A549 (cell line): ENCODE results near the gene SP2. TPM values are rescaled to one million over a fixed set of nuclear protein-coding genes. Genes with fewer than 3 reads are reported as not detected.

Experiments used
- ATAC-seq, 2 experiments: fragments of 200-7000 bp in 1 of 2; fragments of >200 bp in 1 of 2; cut with Nextera tagmentation in 1 of 2; cut with Tn5 transposase in 1 of 2; 3 replicates each; pipeline versions ENCODE4 v1.8.0 to v1.9.1; 2018 to 2020; ENCODE audit warnings: mild to moderate bottlenecking in 1 of 2, moderate library complexity in 1 of 2
- CTCF ChIA-PET: fragments of 300-600 bp; sonication (Branson Sonifier 250); formaldehyde crosslinking; extraction: SDS; loops from one replicate; lab custom pipeline; 2021; ENCODE audit warnings: antibody characterized with exemption, inconsistent platforms; lab: Yijun Ruan, JAX
- POLR2A ChIA-PET: fragments of 350-600 bp; formaldehyde crosslinking; extraction: SDS; loops from one replicate; lab custom pipeline; 2021; ENCODE audit warnings: antibody characterized with exemption, inconsistent platforms; lab: Yijun Ruan, JAX
- DNase-seq, 2 experiments: peaks; one replicate each; pipeline versions ENCODE4 v3.0.0 to v3.0.0-alpha.2; 2011 to 2016; ENCODE audit warnings: low read depth in 1 of 2, low spot score in 1 of 2
- FAIRE-seq: peaks from 2 replicates; lab custom pipeline; 2011; peaks lifted over from hg19 to GRCh38; lab: Jason Lieb, UNC
- H3K27ac ChIP-seq, 2 experiments: fragments of >200 bp; sonication (Bioruptor Twin); formaldehyde crosslinking; 3 replicates each; pipeline ENCODE4 v1.5.1; 2016 to 2017
- H3K4me1 ChIP-seq: fragments of >200 bp; sonication (Bioruptor Twin); formaldehyde crosslinking; 3 replicates; pipeline ENCODE4 v1.6.1; 2016
- H3K4me2 ChIP-seq: fragments of >200 bp; sonication (Bioruptor Twin); formaldehyde crosslinking; 3 replicates; pipeline ENCODE4 v1.6.1; 2016
- H3K4me3 ChIP-seq: fragments of >200 bp; sonication (Bioruptor Twin); formaldehyde crosslinking; 3 replicates; pipeline ENCODE4 v1.5.1; 2016
- H3K9me3 ChIP-seq: fragments of >200 bp; sonication (Bioruptor Twin); formaldehyde crosslinking; 3 replicates; pipeline ENCODE4 v1.6.1; 2016
- BCL3 ChIP-seq: fragments of >200 bp; sonication (Bioruptor Twin); formaldehyde crosslinking; IDR thresholded peaks from 3 replicates; pipeline ENCODE4 v1.6.1; 2016
- BHLHE40 ChIP-seq: IDR thresholded peaks from 2 replicates; pipeline ENCODE4 v1.6.1; 2012; ENCODE audit warnings: low read depth, low read length, inconsistent platforms
- CEBPB ChIP-seq, 2 experiments: fragments of >200 bp in 1 of 2; sonication (Bioruptor Twin) in 1 of 2; formaldehyde crosslinking in 1 of 2; IDR thresholded peaks; 2 replicates each; pipeline ENCODE4 v1.6.1; 2012 to 2016
- CHD2 ChIP-seq: fragments of 150-350 bp; IDR thresholded peaks from 2 replicates; pipeline ENCODE4 v1.6.1; 2014; ENCODE audit warnings: low read length; ENCODE audit not compliant: partially characterized antibody
- EHF ChIP-seq: fragments of 250-450 bp; sonication (Bioruptor Pico); IDR thresholded peaks from 2 replicates; pipeline ENCODE4 v1.5.0; 2020; ENCODE audit warnings: mild to moderate bottlenecking
- EHMT2 ChIP-seq: fragments of 200-600 bp; sonication (generic); IDR thresholded peaks from 2 replicates; pipeline ENCODE4 v1.6.1; 2016; ENCODE audit warnings: antibody characterized with exemption, low read depth, mild to moderate bottlenecking, moderate library complexity
- EP300 ChIP-seq, 2 experiments: fragments of >200 bp; sonication (Bioruptor Twin); formaldehyde crosslinking; IDR thresholded peaks; 2 replicates in 1 of 2; 3 replicates in 1 of 2; pipeline ENCODE4 v1.6.1; 2016 to 2017
- ESRRA ChIP-seq: fragments of 150-350 bp; IDR thresholded peaks from 2 replicates; pipeline ENCODE4 v1.6.1; 2014; ENCODE audit warnings: mild to moderate bottlenecking, low read length, borderline replicate concordance
- FOSB ChIP-seq: fragments of 250-450 bp; sonication (Bioruptor Pico); IDR thresholded peaks from 2 replicates; pipeline ENCODE4 v1.5.0; 2020; ENCODE audit warnings: mild to moderate bottlenecking, moderate library complexity
- HDAC2 ChIP-seq: fragments of 200-600 bp; sonication (generic); IDR thresholded peaks from 2 replicates; pipeline ENCODE4 v1.6.1; 2016
- HMGXB4 ChIP-seq: fragments of 250-450 bp; sonication (Bioruptor Pico); IDR thresholded peaks from 2 replicates; pipeline ENCODE4 v1.5.0; 2021; ENCODE audit warnings: mild to moderate bottlenecking, moderate library complexity, borderline replicate concordance
- HOXB13 ChIP-seq: fragments of 250-450 bp; sonication (Bioruptor Pico); IDR thresholded peaks from 2 replicates; pipeline ENCODE4 v1.5.0; 2020; ENCODE audit warnings: low read depth, mild to moderate bottlenecking, moderate library complexity
- HOXB5 ChIP-seq: fragments of 250-450 bp; sonication (Bioruptor Pico); IDR thresholded peaks from 2 replicates; pipeline ENCODE4 v1.5.0; 2020; ENCODE audit warnings: mild to moderate bottlenecking, moderate library complexity
- JUNB ChIP-seq: fragments of >200 bp; sonication (Bioruptor Twin); formaldehyde crosslinking; IDR thresholded peaks from 2 replicates; pipeline ENCODE4 v1.6.1; 2016
- KDM1A ChIP-seq: fragments of 200-600 bp; sonication (generic); IDR thresholded peaks from 2 replicates; pipeline ENCODE4 v1.6.1; 2016; ENCODE audit warnings: low read depth, mild to moderate bottlenecking
- MAFK ChIP-seq: fragments of 450-650 bp; IDR thresholded peaks from 2 replicates; pipeline ENCODE4 v1.6.1; 2014; ENCODE audit not compliant: partially characterized antibody
- MAX ChIP-seq: IDR thresholded peaks from 2 replicates; pipeline ENCODE4 v1.6.1; 2012
- MAZ ChIP-seq: fragments of 150-350 bp; IDR thresholded peaks from 2 replicates; pipeline ENCODE4 v1.6.1; 2014; ENCODE audit warnings: antibody characterized with exemption, low read depth, low read length, borderline replicate concordance
- MYC ChIP-seq: IDR thresholded peaks from 2 replicates; pipeline ENCODE4 v1.6.1; 2012; ENCODE audit warnings: mild to moderate bottlenecking, inconsistent platforms, low read length, improper control_type of control experiment, borderline replicate concordance
- NPAS2 ChIP-seq: fragments of 250-450 bp; sonication (Bioruptor Pico); IDR thresholded peaks from 2 replicates; pipeline ENCODE4 v1.8.0; 2022; ENCODE audit warnings: mild to moderate bottlenecking, moderate library complexity, borderline replicate concordance
- PHF8 ChIP-seq: fragments of 200-600 bp; sonication (generic); IDR thresholded peaks from 2 replicates; pipeline ENCODE4 v1.6.1; 2016; ENCODE audit warnings: low read depth, mild to moderate bottlenecking, antibody characterized with exemption, moderate library complexity, borderline replicate concordance
- POLR2A ChIP-seq: IDR thresholded peaks from 2 replicates; pipeline ENCODE4 v1.6.1; 2012; ENCODE audit warnings: mild to moderate bottlenecking, low read length
- POLR2AphosphoS2 ChIP-seq: conservative IDR thresholded peaks from 2 replicates; pipeline ENCODE4 v1.6.1; 2012; ENCODE audit warnings: low read length, improper control_type of control experiment, inconsistent platforms
- RAD21 ChIP-seq, 2 experiments: fragments of >200 bp in 1 of 2; sonication (Bioruptor Twin) in 1 of 2; formaldehyde crosslinking in 1 of 2; IDR thresholded peaks in 1 of 2; conservative IDR thresholded peaks in 1 of 2; 2 replicates in 1 of 2; 3 replicates in 1 of 2; pipeline ENCODE4 v1.6.1; 2012 to 2018; ENCODE audit warnings: inconsistent platforms in 1 of 2
- RARB ChIP-seq: fragments of 250-450 bp; sonication (Bioruptor Pico); IDR thresholded peaks from 2 replicates; pipeline ENCODE4 v1.8.0; 2021; ENCODE audit warnings: mild to moderate bottlenecking, moderate library complexity
- RCOR1 ChIP-seq: fragments of 150-350 bp; IDR thresholded peaks from 2 replicates; pipeline ENCODE4 v1.6.1; 2014; ENCODE audit warnings: antibody characterized with exemption, low read length, low read depth
- RFX5 ChIP-seq: fragments of 450-650 bp; IDR thresholded peaks from 2 replicates; pipeline ENCODE4 v1.7.1; 2014; ENCODE audit warnings: antibody characterized with exemption, mild to moderate bottlenecking, moderate library complexity
- TP53 ChIP-seq: fragments of 250-450 bp; sonication (Bioruptor Pico); IDR thresholded peaks from 2 replicates; pipeline ENCODE4 v1.5.0; 2021; ENCODE audit warnings: mild to moderate bottlenecking, moderate library complexity
- ZNF302 ChIP-seq: fragments of 250-450 bp; sonication (Bioruptor Pico); IDR thresholded peaks from 2 replicates; pipeline ENCODE4 v1.9.0; 2021; ENCODE audit warnings: inconsistent platforms, mild to moderate bottlenecking, moderate library complexity
- ZSCAN20 ChIP-seq: fragments of 250-450 bp; sonication (Bioruptor Pico); IDR thresholded peaks from 2 replicates; pipeline ENCODE4 v1.8.0; 2022; ENCODE audit warnings: mild to moderate bottlenecking, moderate library complexity
- WGBS: methylation state at CpG from one replicate; pipeline ENCODE4 v1.1.6; 2017; ENCODE audit errors: missing lambda C conversion rate; 5-methylcytosine and 5-hydroxymethylcytosine counted together
- polyA plus RNA-seq, 4 experiments: library from polyadenylated mRNA; depleted of rRNA in 3 of 4; stranded (reverse); fragments of >200 nt; fragmentation: RNase III in 1 of 4; extraction: RNeasy Plus Mini Kit Qiagen cat#74134 plus additional on column Dnase treatment in 1 of 4; gene quantifications; 2 replicates in 3 of 4; 3 replicates in 1 of 4; pipeline ENCODE4 v1.2.3, GENCODE V29; 2011 to 2017

SP2 gene
- polyA plus RNA-seq, 2 of the 4 experiments (the other 2 are of a cell fraction), result 6.2 to 11.6 TPM

DNA sequence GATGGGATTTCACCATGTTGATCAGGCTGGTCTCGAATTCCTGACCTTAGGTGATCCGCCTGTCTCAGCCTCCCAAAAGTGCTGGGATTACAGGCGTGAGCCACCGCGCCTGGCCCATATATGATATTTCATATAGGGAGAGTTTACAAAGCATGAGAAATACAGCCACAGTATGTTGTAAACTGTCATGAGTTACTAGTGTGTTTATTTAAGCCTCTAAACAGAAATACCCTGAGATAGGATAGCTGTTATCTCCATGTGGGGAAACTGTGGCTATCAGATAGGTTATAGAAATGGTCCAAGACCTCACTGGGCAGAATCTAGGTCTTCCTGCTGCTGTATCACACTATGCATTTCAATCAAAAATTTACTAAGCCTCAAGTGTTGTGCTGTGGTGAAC, 72.8 kb downstream of the SP2 start (continued):
- no peak for TF ChIP-seq ZNF302 (CRISPR knock-in tag)

DNA sequence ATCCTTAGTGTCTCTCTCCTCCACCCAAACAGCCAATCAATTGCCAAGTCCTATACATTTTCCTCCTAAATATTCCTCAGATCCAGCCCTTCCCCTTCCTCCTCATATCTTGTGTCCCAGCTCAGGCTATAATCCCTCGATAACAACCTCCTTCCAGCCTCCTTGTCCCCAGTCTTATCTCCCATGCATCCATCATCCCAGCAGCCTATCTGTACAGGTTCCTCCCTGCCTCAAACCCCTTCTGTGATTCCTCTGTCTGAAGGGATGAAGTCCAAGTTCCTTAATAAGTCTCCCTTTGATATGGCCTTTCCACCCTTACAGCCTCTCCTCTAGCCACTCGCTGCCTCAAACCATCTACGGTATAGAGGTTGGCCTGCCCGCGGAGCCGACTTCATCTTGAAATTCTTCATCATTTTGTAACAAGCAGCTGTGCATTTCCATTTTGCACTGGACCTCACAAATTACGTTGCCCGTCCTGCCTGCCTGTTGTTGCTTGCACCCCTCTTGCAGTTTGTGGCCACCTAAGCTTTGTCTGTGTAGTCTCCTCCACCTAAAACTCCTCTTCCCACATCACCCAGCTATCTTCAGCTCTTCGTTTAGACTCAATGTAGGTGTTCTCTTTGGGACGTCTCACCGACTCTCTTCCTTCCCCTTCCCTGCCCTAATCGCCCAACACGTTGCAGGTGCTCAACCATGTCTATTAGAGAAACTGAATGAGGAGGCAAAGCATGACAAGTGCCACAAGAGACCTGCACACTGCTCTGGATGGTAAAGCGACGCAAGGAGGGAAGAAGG, 74.1 kb downstream of the SP2 start:
- no peaks in the 10 kb centered on the region for H3K9me3 ChIP-seq
- peak overlapping the region; percentile 75 to 76 for H3K27ac ChIP-seq
- no peak for DNase-seq
- H3K4me2 ChIP-seq, result peak overlapping the region; percentile 71
- H3K4me1 ChIP-seq, result peaks cover 53% of the 10 kb centered on the region
- H3K4me3 ChIP-seq, result peak overlapping the region; percentile 23
- WGBS, result 64% methylated on average over 15 of the region's 15 CpGs
- no peak for ATAC-seq
- CTCF ChIA-PET, result interaction anchor here (0.6 to 38.7 kb wide), 33 partner anchors 8 to 1258 kb away, joined by 3 to 1426 read pairs (median 6); partner anchors contain the start of genes PNPO, PRR15L, SCRN2 and SP2
- TF ChIP-seq HMGXB4, result no peak
- TF ChIP-seq HOXB5 (CRISPR knock-in tag), result no peak
- TF ChIP-seq MAFK, result no peak
- no peak for TF ChIP-seq KDM1A
- no peak for TF ChIP-seq TP53
- FAIRE-seq, result no peak
- POLR2A ChIA-PET, result interaction anchor here (0.6 to 2.1 kb wide), 17 partner anchors 12 to 877 kb away, joined by 3 to 29 read pairs (median 5); partner anchors contain the start of genes LRRC46, MRPL10, NFE2L1 and PNPO

DNA sequence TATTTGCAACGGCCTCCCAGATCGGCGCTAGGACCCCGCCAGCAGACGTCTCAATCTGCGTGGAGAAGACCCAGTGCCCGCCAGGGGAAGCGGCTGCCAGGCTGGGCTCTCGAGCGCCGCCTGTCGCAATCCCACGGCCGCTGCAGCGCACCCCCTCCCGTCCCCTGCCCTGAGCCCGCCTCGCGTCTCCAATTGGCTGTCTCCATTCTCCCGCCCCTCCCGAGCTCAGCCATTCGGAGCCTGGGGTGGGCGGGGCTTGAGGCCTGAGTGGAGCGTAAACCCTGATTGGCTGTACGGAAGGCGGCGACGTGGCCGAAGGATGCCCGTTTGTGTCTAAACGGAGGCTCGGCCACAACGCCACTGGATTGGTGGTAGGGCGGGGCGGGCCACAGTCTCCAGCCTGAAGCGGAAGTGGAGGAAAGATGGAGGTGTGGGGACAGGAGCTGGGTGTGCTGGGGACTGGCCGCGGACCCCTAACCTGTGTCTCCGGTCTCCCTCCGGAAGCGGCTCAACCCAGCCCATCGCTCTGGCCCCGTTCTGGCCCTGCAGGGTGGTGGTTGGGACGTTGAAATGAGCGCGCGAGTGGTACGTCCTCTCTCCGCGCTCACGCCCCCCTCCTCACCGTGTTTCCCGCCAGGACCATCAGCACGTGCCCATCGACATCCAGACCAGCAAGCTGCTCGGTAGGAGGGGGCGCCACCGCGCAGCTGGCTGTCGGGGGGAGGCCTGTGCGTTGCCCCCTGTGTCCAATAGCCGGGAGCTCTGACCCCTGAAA, 74.9 kb downstream of the SP2 start, which contains the start of gene CDK5RAP3:
TSS of gene CDK5RAP3 (plus strand) at position 389 of the 775 bp plus-strand sequence. CDS start at position 423, 34 bp downstream.
- CTCF ChIA-PET, result interaction anchor here (0.6 to 38.7 kb wide), 40 partner anchors 8 to 1257 kb away, joined by 3 to 1426 read pairs (median 5); partner anchors contain the start of genes PNPO, PRR15L, SCRN2 and SP2
- Histone ChIP-seq H3K27ac (peak within 1 kb of the TSS; percentile 85 to 90), H3K4me3 (peak within 1 kb of the TSS; percentile 77), H3K9me3 (no peaks in the 10 kb centered on the region), H3K4me2 (peak within 1 kb of the TSS; percentile 87), H3K4me1 (peaks cover 47% of the 10 kb centered on the region)
- WGBS, result under 1% methylated on average over 22 of the region's 62 CpGs
- peak; percentile 96 to 100 for DNase-seq
- ATAC-seq, result peak; percentile 96 to 97
- FAIRE-seq, result peak; percentile 91
- POLR2A ChIA-PET, result interaction anchor here (0.6 to 2.1 kb wide), 19 partner anchors 11 to 878 kb away, joined by 3 to 29 read pairs (median 4); partner anchors contain the start of genes LRRC46, MRPL10, NFE2L1 and OSBPL7
- peak; percentile 75 for TF ChIP-seq RFX5
- 0 out of 2 replicates have a peak, but pooled peaks have one; percentile 55 for TF ChIP-seq MAZ
- TF ChIP-seq FOSB (CRISPR knock-in tag), result no peak
- peak; percentile 67; the same call in 1 of the 2 replicates for TF ChIP-seq NPAS2
- no peak for TF ChIP-seq MAFK
- TF ChIP-seq JUNB, result no peak
- peak; percentile 96 for TF ChIP-seq HOXB5 (CRISPR knock-in tag)
- TF ChIP-seq POLR2A, result peak; percentile 88
- TF ChIP-seq EHF, result peak; percentile 97
- no peak for TF ChIP-seq CHD2
- TF ChIP-seq CEBPB (IDR thresholded peaks at IDR 0.05), result peak in 1 of 2 experiments; percentile 40; a peak in 1 of 4 replicates
- peak; percentile 98 for TF ChIP-seq TP53
- TF ChIP-seq MAX, result peak; percentile 100
- 0 out of 2 replicates have a peak, but pooled peaks have one; percentile 64 for TF ChIP-seq RARB (CRISPR knock-in tag)
- TF ChIP-seq BCL3, result peak; percentile 57; the same call in 1 of the 3 replicates
- TF ChIP-seq EHMT2, result no peak
- no peak for TF ChIP-seq ZSCAN20 (CRISPR knock-in tag)
- TF ChIP-seq BHLHE40, result peak; percentile 50; the same call in 1 of the 2 replicates
- TF ChIP-seq RCOR1, result no peak
- no peak for TF ChIP-seq ESRRA
- TF ChIP-seq MYC, result peak; percentile 47
- TF ChIP-seq RAD21 (conservative IDR thresholded peaks at IDR 0.05 in 1 of 2, IDR thresholded peaks at IDR 0.05 in 1 of 2), result peak; percentile 74 to 89
- TF ChIP-seq POLR2AphosphoS2, result no peak
- TF ChIP-seq HOXB13 (CRISPR knock-in tag), result peak; percentile 98
- TF ChIP-seq PHF8, result peak; percentile 95
- no peak for TF ChIP-seq EP300 (IDR thresholded peaks at IDR 0.05)
- TF ChIP-seq HDAC2, result no peak; the same call in 1 of the 2 replicates
